Neural cell (in vitro differentiated cells): ENCODE data around the gene VAX1. TPM values are rescaled to one million over a fixed set of nuclear protein-coding genes. Genes with fewer than 3 reads are reported as not detected.
"Not testable (repeated sequence)": the region's sequence is repeated elsewhere in the genome, so short reads cannot be mapped to it uniquely, and the experiment has no call there.

Experiments
- H2AFZ ChIP-seq: fragments of 200-600, 300-800 bp; sonication (generic), shearing (Covaris generic); 2 replicates; pipeline ENCODE4 v1.6.0; 2014; ENCODE audit warnings: low read depth, mild to moderate bottlenecking, antibody characterized with exemption, low read length, moderate library complexity
- H3F3A ChIP-seq: fragments of 200-600 bp; shearing (Covaris generic); 2 replicates; pipeline ENCODE4 v1.6.1; 2016; ENCODE audit warnings: mild to moderate bottlenecking, moderate library complexity, mixed read lengths, antibody characterized with exemption, low read length; ENCODE audit not compliant: insufficient read depth, poor library complexity, severe bottlenecking
- H3K27ac ChIP-seq: fragments of 200-600, 300-800 bp; sonication (generic), shearing (Covaris generic); 2 replicates; pipeline ENCODE4 v1.5.1; 2014; ENCODE audit warnings: mild to moderate bottlenecking, low read length, moderate library complexity
- H3K27me3 ChIP-seq: fragments of 300-800, 200-600 bp; sonication (generic), shearing (Covaris generic); 2 replicates; pipeline ENCODE4 v1.6.0; 2014; ENCODE audit warnings: mild to moderate bottlenecking, low read depth, low read length, moderate library complexity; ENCODE audit not compliant: insufficient read depth
- H3K36me3 ChIP-seq: fragments of 300-800, 200-600 bp; sonication (generic), shearing (Covaris generic); 2 replicates; pipeline ENCODE4 v1.5.1; 2014; ENCODE audit warnings: mild to moderate bottlenecking, antibody characterized with exemption, low read length, moderate library complexity; ENCODE audit not compliant: insufficient read depth
- H3K4me2 ChIP-seq: fragments of 300-800, 200-600 bp; sonication (generic), shearing (Covaris generic); 2 replicates; pipeline ENCODE4 v1.6.0; 2014; ENCODE audit warnings: mild to moderate bottlenecking, low read length
- H3K4me3 ChIP-seq: fragments of 300-800, 200-600 bp; sonication (generic), shearing (Covaris generic); 2 replicates; pipeline ENCODE4 v1.5.1; 2014; ENCODE audit warnings: mild to moderate bottlenecking, low read length, moderate library complexity
- H3K79me2 ChIP-seq: fragments of 200-600 bp; shearing (Covaris generic); replicated peaks from 2 replicates; pipeline ENCODE4 v1.6.0; 2014; ENCODE audit warnings: mild to moderate bottlenecking, low read length, moderate library complexity; ENCODE audit not compliant: insufficient read depth
- H3K9ac ChIP-seq: fragments of 300-800, 200-600 bp; sonication (generic), shearing (Covaris generic); 2 replicates; pipeline ENCODE4 v1.6.1; 2016; ENCODE audit warnings: mild to moderate bottlenecking, low read length, mixed read lengths
- H3K9me2 ChIP-seq: fragments of 200-600 bp; shearing (Covaris generic); 2 replicates; pipeline ENCODE4 v1.6.1; 2016; ENCODE audit warnings: mild to moderate bottlenecking, low read length, mixed read lengths; ENCODE audit not compliant: insufficient read depth
- H3K9me3 ChIP-seq: fragments of 200-600, 300-800 bp; sonication (generic), shearing (Covaris generic); 2 replicates; pipeline ENCODE4 v1.6.1; 2016; ENCODE audit warnings: mild to moderate bottlenecking, mixed run types, low read length, moderate library complexity, mixed read lengths
- H4K20me1 ChIP-seq: fragments of 200-600 bp; shearing (Covaris generic); 2 replicates; pipeline ENCODE4 v1.6.1; 2016; ENCODE audit warnings: mild to moderate bottlenecking, mixed run types; ENCODE audit not compliant: insufficient read depth
- CTCF ChIP-seq: fragments of 450-650 bp; IDR thresholded peaks from 2 replicates; pipeline ENCODE4 v1.5.1; 2014; ENCODE audit warnings: antibody characterized with exemption, mild to moderate bottlenecking, moderate library complexity; ENCODE audit not compliant: poor library complexity, severe bottlenecking
- EP300 ChIP-seq: fragments of 450-650 bp; conservative IDR thresholded peaks from 2 replicates; pipeline ENCODE4 v1.6.1; 2014; ENCODE audit warnings: antibody characterized with exemption, mild to moderate bottlenecking, moderate library complexity; ENCODE audit not compliant: poor library complexity, severe bottlenecking
- EZH2 ChIP-seq: fragments of 200-600, 300-800 bp; shearing (Covaris generic), sonication (generic); IDR thresholded peaks from 2 replicates; pipeline ENCODE4 v1.6.1; 2014; ENCODE audit warnings: antibody characterized with exemption, low read length, borderline replicate concordance, mild to moderate bottlenecking; ENCODE audit not compliant: insufficient read depth, poor library complexity, severe bottlenecking
- MXI1 ChIP-seq: fragments of 450-650 bp; conservative IDR thresholded peaks from 2 replicates; pipeline ENCODE4 v1.6.1; 2014; ENCODE audit warnings: antibody characterized with exemption, mild to moderate bottlenecking; ENCODE audit not compliant: poor library complexity, severe bottlenecking
- POLR2AphosphoS5 ChIP-seq: IDR thresholded peaks from 2 replicates; pipeline ENCODE4 v1.6.1; 2012
- RAD21 ChIP-seq: fragments of 450-650 bp; conservative IDR thresholded peaks from 2 replicates; pipeline ENCODE4 v1.6.1; 2014; ENCODE audit warnings: antibody characterized with exemption, mild to moderate bottlenecking, moderate library complexity
- REST ChIP-seq: IDR thresholded peaks from 2 replicates; pipeline ENCODE4 v1.6.1; 2012; ENCODE audit warnings: borderline replicate concordance
- SMC3 ChIP-seq: fragments of 450-650 bp; conservative IDR thresholded peaks from 2 replicates; pipeline ENCODE4 v1.6.1; 2014; ENCODE audit warnings: antibody characterized with exemption, mild to moderate bottlenecking, moderate library complexity; ENCODE audit not compliant: poor library complexity
- TAF1 ChIP-seq: IDR thresholded peaks from 2 replicates; pipeline ENCODE4 v1.6.1; 2012; ENCODE audit warnings: low read depth
- polyA plus RNA-seq: library from polyadenylated mRNA; depleted of rRNA; stranded (reverse); fragments of >200 nt; gene quantifications from 2 replicates; pipeline ENCODE4 v1.2.3, GENCODE V29; 2014

VAX1 gene
- polyA plus RNA-seq, 1 donor from 2014 or later: 0.63 TPM

GRCh38 chr10:117130862-117131375, 7.2 kb downstream of the VAX1 start:
- H3K36me3 ChIP-seq: no peaks in the 10 kb centered on the region
- H3K9ac ChIP-seq: no peak overlapping the region
- no peak overlapping the region for H3K27ac ChIP-seq
- H3K9me3 ChIP-seq: no peaks in the 10 kb centered on the region
- H3K4me3 ChIP-seq: no peak overlapping the region
- no peaks in the 10 kb centered on the region for H3K9me2 ChIP-seq
- H3K4me2 ChIP-seq: no peak overlapping the region
- peaks cover 69% of the 10 kb centered on the region for H3K27me3 ChIP-seq
- no peaks in the 10 kb centered on the region for H4K20me1 ChIP-seq
- no peak overlapping the region for H2AFZ ChIP-seq
- TF ChIP-seq SMC3 (no peak), POLR2AphosphoS5 (no peak)
- peaks cover 41% of the 10 kb centered on the region for H3K79me2 ChIP-seq
- no peaks in the 10 kb centered on the region for H3F3A ChIP-seq

GRCh38 chr10:117130346-117130745, 7.7 kb downstream of the VAX1 start:
- Histone ChIP-seq H3K4me2 (no peak overlapping the region), H3K27me3 (peaks cover 63% of the 10 kb centered on the region), H3K36me3 (no peaks in the 10 kb centered on the region), H3F3A (no peaks in the 10 kb centered on the region), H3K9me2 (no peaks in the 10 kb centered on the region), H3K9me3 (no peaks in the 10 kb centered on the region), H3K27ac (no peak overlapping the region), H2AFZ (no peak overlapping the region), H3K9ac (no peak overlapping the region), H3K4me3 (no peak overlapping the region), H4K20me1 (no peaks in the 10 kb centered on the region), H3K79me2 (peaks cover 35% of the 10 kb centered on the region)
- TF ChIP-seq REST: no peak

- not testable (repeated sequence) for H4K20me1 ChIP-seq, H3K4me3 ChIP-seq, H3K9me2 ChIP-seq, H3K9ac ChIP-seq, H3K9me3 ChIP-seq, H3K79me2 ChIP-seq, H3K36me3 ChIP-seq, H3K4me2 ChIP-seq, H2AFZ ChIP-seq, H3K27ac ChIP-seq, H3F3A ChIP-seq
- H3K27me3 ChIP-seq: peaks cover 28% of the 10 kb centered on the region
Observed at GRCh38 chr10:117126645-117127044, 11.4 kb downstream of the VAX1 start.

- H3K4me3 ChIP-seq: no peak overlapping the region
- H3K9me2 ChIP-seq: no peaks in the 10 kb centered on the region
- H2AFZ ChIP-seq: no peak overlapping the region
- no peaks in the 10 kb centered on the region for H4K20me1 ChIP-seq
- no peaks in the 10 kb centered on the region for H3K9me3 ChIP-seq
- H3K36me3 ChIP-seq: no peaks in the 10 kb centered on the region
- TF ChIP-seq EZH2 (no peak), POLR2AphosphoS5 (no peak), TAF1 (no peak), EP300 (no peak), REST (no peak), CTCF (no peak), RAD21 (no peak), SMC3 (no peak), MXI1 (no peak)
- no peak overlapping the region for H3K27ac ChIP-seq
- H3K27me3 ChIP-seq: peaks cover 22% of the 10 kb centered on the region
- H3F3A ChIP-seq: no peaks in the 10 kb centered on the region
- H3K79me2 ChIP-seq: no peaks in the 10 kb centered on the region
- no peak overlapping the region for H3K4me2 ChIP-seq
- H3K9ac ChIP-seq: no peak overlapping the region
Observed at GRCh38 chr10:117126034-117126433, 12.0 kb downstream of the VAX1 start.
